PFSK-1 (cell line): Measurements from ENCODE around the gene MBTPS1.

Source experiments
- POLR2AphosphoS5 ChIP-seq: IDR thresholded peaks from 2 replicates; pipeline ENCODE4 v1.6.1; 2012; ENCODE audit warnings: low read depth, mild to moderate bottlenecking, control low read depth, low read length, moderate library complexity
- REST ChIP-seq, 2 experiments: IDR thresholded peaks; 2 replicates each; pipeline versions ENCODE4 v1.6.1 to v1.8.0; 2011 to 2012; ENCODE audit warnings: low read depth in 2 of 2, low read length in 2 of 2, control low read depth in 1 of 2, inconsistent platforms in 1 of 2, mild to moderate bottlenecking in 1 of 2, moderate library complexity in 1 of 2; ENCODE audit not compliant: insufficient read depth in 1 of 2
- SIN3A ChIP-seq: IDR thresholded peaks from 2 replicates; pipeline ENCODE4 v1.6.1; 2012; ENCODE audit warnings: mild to moderate bottlenecking, low read length, moderate library complexity, borderline replicate concordance; ENCODE audit not compliant: insufficient read depth
- TAF1 ChIP-seq: IDR thresholded peaks from 2 replicates; pipeline ENCODE4 v1.6.1; 2012; ENCODE audit warnings: low read length, control low read depth, borderline replicate concordance; ENCODE audit not compliant: insufficient read depth

GRCh38 chr16:84117494-84117843 lies 727 bp upstream of the MBTPS1 start:
- TF ChIP-seq REST (IDR thresholded peaks at IDR 0.05; ENCODE audit: insufficient read depth in 1 of 2, low read depth in 2 of 2, low read length in 2 of 2) = no peak
- no peak for TF ChIP-seq SIN3A
- 0 out of 2 replicates have a peak, but pooled peaks have one; percentile 3 for TF ChIP-seq POLR2AphosphoS5
- no peak for TF ChIP-seq TAF1
